GM12878 (cell line): Measurements from ENCODE around the gene EIF2B5. TPM values are rescaled to one million over a fixed set of nuclear protein-coding genes. Genes with fewer than 3 reads are reported as not detected.

ENCODE experiments used
- ATAC-seq: fragments of 200-7000 bp; cut with Tn5 transposase; 3 replicates; pipeline ENCODE4 v1.9.1; 2020; ENCODE audit warnings: mild to moderate bottlenecking, moderate library complexity
- BruUV-seq: library from RNA; stranded (reverse); fragments of 400-500 nt; replicated peaks from 2 replicates; lab custom pipeline; 2021; lab: Mats Ljungman, UMichigan
- CTCF ChIA-PET: fragments of 300-600 bp; sonication (Branson Sonifier 250); formaldehyde crosslinking; extraction: SDS; loops from one replicate; lab custom pipeline; 2021; ENCODE audit warnings: inconsistent platforms; lab: Yijun Ruan, JAX
- POLR2A ChIA-PET: fragments of 350-600 bp; formaldehyde crosslinking; extraction: SDS; loops from one replicate; lab custom pipeline; 2021; ENCODE audit warnings: inconsistent platforms; lab: Charles Lee
- RAD21 ChIA-PET: fragments of 300-600 bp; sonication (Branson Sonifier 250); formaldehyde crosslinking; loops from one replicate; lab custom pipeline; 2023; ENCODE audit warnings: antibody characterized with exemption; ENCODE audit not compliant: unreplicated experiment; lab: Charles Lee
- SMC1A ChIA-PET: fragments of 300-600 bp; sonication (Branson Sonifier 250); formaldehyde crosslinking; loops from one replicate; lab custom pipeline; 2023; ENCODE audit not compliant: unreplicated experiment, uncharacterized antibody; lab: Charles Lee
- DNase-seq: peaks from one replicate; pipeline ENCODE4 v3.0.0-alpha.2; 2011; ENCODE audit warnings: low read depth, low spot score
- FAIRE-seq: peaks from 3 replicates; lab custom pipeline; 2011; peaks lifted over from hg19 to GRCh38; lab: Jason Lieb, UNC
- H2AFZ ChIP-seq: 2 replicates; pipeline ENCODE4 v1.6.0; 2011; ENCODE audit warnings: low read depth, low read length, control low read depth; ENCODE audit not compliant: control insufficient read depth
- H3K27ac ChIP-seq: 2 replicates; pipeline ENCODE4 v1.5.1; 2011; ENCODE audit warnings: control low read depth; ENCODE audit not compliant: control insufficient read depth, insufficient read depth
- H3K27me3 ChIP-seq, 2 experiments: replicated peaks in 1 of 2; 2 replicates each; pipeline versions ENCODE4 v1.6.0 to v1.6.1; 2011; ENCODE audit warnings: low read length in 1 of 2; ENCODE audit not compliant: control insufficient read depth in 2 of 2, insufficient read depth in 2 of 2
- H3K36me3 ChIP-seq, 2 experiments: 2 replicates each; pipeline ENCODE4 v1.5.1; 2011; ENCODE audit warnings: low read length in 1 of 2; ENCODE audit not compliant: control insufficient read depth in 2 of 2, insufficient read depth in 2 of 2
- H3K4me1 ChIP-seq: 2 replicates; pipeline ENCODE4 v1.6.1; 2011; ENCODE audit warnings: mild to moderate bottlenecking, low read length, moderate library complexity, mixed read lengths; ENCODE audit not compliant: control insufficient read depth, insufficient read depth
- H3K4me2 ChIP-seq: 2 replicates; pipeline ENCODE4 v1.6.0; 2011; ENCODE audit warnings: control low read depth; ENCODE audit not compliant: control insufficient read depth, insufficient read depth
- H3K4me3 ChIP-seq: fragments of 200-600 bp; sonication (generic); 2 replicates; pipeline ENCODE4 v1.5.1; 2016
- H3K79me2 ChIP-seq: 2 replicates; pipeline ENCODE4 v1.6.0; 2011; ENCODE audit warnings: low read length; ENCODE audit not compliant: control insufficient read depth, insufficient read depth
- H3K9ac ChIP-seq: 2 replicates; pipeline ENCODE4 v1.8.0; 2011; ENCODE audit warnings: low read length, control low read depth, mixed read lengths; ENCODE audit not compliant: control insufficient read depth, insufficient read depth
- H3K9me3 ChIP-seq: replicated peaks from 3 replicates; pipeline ENCODE4 v1.5.1; 2011; ENCODE audit warnings: mild to moderate bottlenecking, low read length; ENCODE audit not compliant: control insufficient read depth, insufficient read depth
- H4K20me1 ChIP-seq: 2 replicates; pipeline ENCODE4 v1.6.0; 2011; ENCODE audit not compliant: control insufficient read depth, insufficient read depth
- BRCA1 ChIP-seq: IDR thresholded peaks from 2 replicates; pipeline ENCODE4 v1.6.1; 2011; ENCODE audit warnings: low read depth, low read length, improper control_type of control experiment
- CBX5 ChIP-seq: sonication (generic); IDR thresholded peaks from 2 replicates; pipeline ENCODE4 v1.6.1; 2016; ENCODE audit warnings: low read depth, moderate library complexity, mild to moderate bottlenecking, inconsistent platforms
- DPF2 ChIP-seq: fragments of 450-650 bp; IDR thresholded peaks from 2 replicates; pipeline ENCODE4 v1.6.1; 2017; ENCODE audit warnings: mild to moderate bottlenecking
- MEF2A ChIP-seq: IDR thresholded peaks from 2 replicates; pipeline ENCODE4 v1.6.1; 2011; ENCODE audit warnings: low read depth, mild to moderate bottlenecking, low read length, moderate library complexity; ENCODE audit not compliant: insufficient read depth
- POU2F2 ChIP-seq: IDR thresholded peaks from 3 replicates; pipeline ENCODE4 v1.6.1; 2011; ENCODE audit warnings: low read depth, mild to moderate bottlenecking, low read length, borderline replicate concordance
- RBBP5 ChIP-seq: fragments of 200-600 bp; sonication (generic); conservative IDR thresholded peaks from 2 replicates; pipeline ENCODE4 v1.6.1; 2016
- SMC3 ChIP-seq: IDR thresholded peaks from 2 replicates; pipeline ENCODE4 v1.6.1; 2011; ENCODE audit warnings: low read length, improper control_type of control experiment, borderline replicate concordance
- SREBF2 ChIP-seq: IDR thresholded peaks from 2 replicates; pipeline ENCODE4 v1.6.1; 2012; ENCODE audit warnings: mild to moderate bottlenecking, low read length
- WGBS: methylation state at CpG from one replicate; pipeline ENCODE4 v1.1.6; 2016; ENCODE audit warnings: low lambda C conversion rate; ENCODE audit not compliant: insufficient replicate concordance, insufficient coverage; ENCODE audit errors: missing lambda C conversion rate; 5-methylcytosine and 5-hydroxymethylcytosine counted together
- in situ Hi-C: fragments of 300-500 bp; cut with MboI; formaldehyde crosslinking; loops from 9 replicates; pipeline ENCODE4 v1.14.3; 2018; ENCODE audit warnings: mixed read lengths
- intact Hi-C: fragments of 100-400 bp; cut with micrococcal nuclease; formaldehyde crosslinking; loops from one replicate; pipeline ENCODE4 v1.14.2; 2022; ENCODE audit not compliant: unreplicated experiment
- polyA plus RNA-seq, 11 experiments: library from polyadenylated mRNA; depleted of rRNA in 4 of 11; unstranded in 6 of 11; stranded (reverse) in 5 of 11; fragments of >200 nt; fragmentation: Nextera tagmentation in 4 of 11; fragmentation: Illumina TruSeq in 1 of 11; extraction: Ambion mirVana in 4 of 11; extraction: Trizol in 1 of 11; gene quantifications; 1 replicate in 1 of 11; 2 replicates in 10 of 11; pipeline versions ENCODE4 v1.2.1 to v1.2.3, GENCODE V29; 2011 to 2016; ENCODE audit warnings: inconsistent platforms in 2 of 11, missing spikeins in 2 of 11, low read depth in 1 of 11
- total RNA-seq, 4 experiments: library from RNA; depleted of rRNA in 3 of 4; stranded (reverse); fragments of >200 nt in 3 of 4; fragmentation: Illumina TruSeq in 1 of 4; extraction: Trizol in 1 of 4; gene quantifications; 2 replicates each; pipeline versions ENCODE4 v1.2.1 to v1.2.3, GENCODE V29; 2013 to 2021
- TF ChIP-seq, protein P1 (sequence below): fragments of 450-650 bp; formaldehyde crosslinking; IDR thresholded peaks from 2 replicates; pipeline ENCODE4 v1.4.0; 2020; ENCODE audit warnings: mild to moderate bottlenecking, moderate library complexity
- TF ChIP-seq, protein P2 (sequence below): IDR thresholded peaks from 2 replicates; pipeline ENCODE4 v1.6.1; 2011; ENCODE audit warnings: mild to moderate bottlenecking, low read depth, low read length, moderate library complexity; ENCODE audit not compliant: insufficient replicate concordance

The EIF2B5 gene
- total and polyA plus RNA-seq, 10 of the 15 experiments (the other 5 are each of a cell fraction or from before 2014, with no cell fraction given), result 13.7 to 82.7 (median 52.2) TPM

DNA sequence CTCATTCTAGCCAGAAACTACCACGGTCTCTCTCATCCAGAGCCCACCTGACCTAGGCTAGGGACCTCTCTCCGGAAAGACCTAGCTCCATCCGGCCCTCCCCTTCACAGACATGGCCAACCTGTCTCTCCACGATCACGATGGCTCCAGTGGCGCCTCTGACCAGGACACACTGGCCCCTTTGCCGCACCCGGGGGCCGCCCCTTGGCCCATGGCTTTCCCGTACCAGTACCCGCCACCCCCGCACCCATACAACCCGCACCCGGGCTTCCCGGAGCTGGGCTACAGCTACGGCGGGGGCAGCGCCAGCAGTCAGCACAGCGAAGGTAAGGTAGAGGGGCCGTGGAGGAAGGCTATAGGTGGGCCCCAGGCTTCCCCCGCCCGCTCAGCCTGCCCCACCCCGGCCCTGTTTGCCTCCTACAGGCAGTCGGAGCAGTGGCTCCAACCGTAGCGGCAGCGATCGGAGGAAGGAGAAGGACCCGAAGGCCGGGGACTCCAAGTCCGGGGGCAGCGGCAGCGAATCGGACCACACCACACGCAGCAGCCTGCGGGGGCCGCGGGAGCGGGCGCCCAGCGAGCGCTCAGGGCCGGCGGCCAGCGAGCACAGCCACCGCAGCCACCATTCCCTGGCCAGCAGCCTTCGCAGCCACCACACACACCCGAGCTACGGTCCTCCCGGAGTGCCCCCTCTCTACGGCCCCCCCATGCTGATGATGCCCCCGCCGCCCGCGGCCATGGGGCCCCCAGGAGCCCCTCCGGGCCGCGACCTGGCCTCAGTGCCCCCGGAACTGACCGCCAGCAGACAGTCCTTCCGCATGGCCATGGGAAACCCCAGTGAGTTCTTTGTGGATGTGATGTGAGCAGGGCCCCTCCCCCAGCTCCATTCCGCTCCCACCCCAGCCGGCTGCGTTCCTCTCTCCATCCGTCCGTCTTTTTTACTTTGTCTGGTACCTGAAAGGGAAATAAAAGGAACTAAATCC is 35.0 kb downstream of the EIF2B5 start:
- no peaks in the 10 kb centered on the region for H3K9me3 ChIP-seq
- ChIA-PET CTCF (no interaction called here), SMC1A (no interaction called here), RAD21 (no interaction called here), POLR2A (no interaction called here)
- intact Hi-C loops, result no loop called here
- no peaks in the 10 kb centered on the region for H3K27me3 ChIP-seq
- H3K9ac ChIP-seq, result no peak overlapping the region
- H3K4me3 ChIP-seq, result no peak overlapping the region
- no peak overlapping the region for H2AFZ ChIP-seq
- ATAC-seq, result no peak
- H3K79me2 ChIP-seq, result peaks cover 6% of the 10 kb centered on the region
- H3K36me3 ChIP-seq, result peaks cover 3 to 15% of the 10 kb centered on the region in 2 experiments; a peak in 3 of 4 replicates
- no peak for TF ChIP-seq DPF2
- TF ChIP-seq SREBF2, result no peak
- FAIRE-seq, result no peak
- H3K4me1 ChIP-seq, result no peaks in the 10 kb centered on the region; the same call in 1 of the 2 replicates
- H3K4me2 ChIP-seq, result no peak overlapping the region
- no peaks in the 10 kb centered on the region for H4K20me1 ChIP-seq
- no peak overlapping the region for H3K27ac ChIP-seq
- DNase-seq, result no peak
- BruUV-seq, result no TSS peak
- WGBS, result 97% methylated on average over 46 of the region's 66 CpGs
- in situ Hi-C loops, result no loop called here

DNA sequence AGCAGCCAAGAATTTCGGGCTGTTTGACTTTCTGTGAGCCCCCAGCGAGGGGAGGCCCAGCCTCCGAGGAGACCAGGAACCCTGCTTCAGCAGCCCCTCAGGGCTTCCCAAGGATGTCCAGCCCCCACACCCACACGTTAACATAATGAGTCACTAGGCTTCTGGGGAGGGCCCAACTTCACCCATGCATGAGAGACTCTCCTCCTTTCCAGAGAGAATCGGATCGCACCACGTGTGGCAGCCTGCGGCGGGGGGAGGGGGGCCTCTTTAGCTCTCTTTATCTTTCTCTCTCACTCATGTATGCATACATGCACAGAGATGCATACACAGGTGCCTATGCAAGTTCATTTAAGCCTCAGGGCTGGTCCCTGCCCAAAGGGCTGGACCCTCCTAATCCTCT is 36.4 kb downstream of the EIF2B5 start:
- 30% methylated on average over 9 of the region's 9 CpGs for WGBS
- RAD21 ChIA-PET, result interaction anchor here (0.7 kb wide), 1 partner anchor 27 kb away, joined by 3 read pairs; no protein-coding TSS in a partner anchor
- Histone ChIP-seq H3K27me3 (no peaks in the 10 kb centered on the region), H2AFZ (no peak overlapping the region), H3K9me3 (no peaks in the 10 kb centered on the region), H4K20me1 (no peaks in the 10 kb centered on the region), H3K36me3 (peaks cover 0 to 8% of the 10 kb centered on the region in 2 experiments; a peak in 2 of 4 replicates), H3K4me2 (no peak overlapping the region), H3K4me3 (no peak overlapping the region), H3K9ac (no peak overlapping the region), H3K27ac (no peak overlapping the region), H3K4me1 (peaks cover 4% of the 10 kb centered on the region), H3K79me2 (peaks cover 19% of the 10 kb centered on the region)
- intact Hi-C loops (no loop called here), in situ Hi-C loops (no loop called here)
- CTCF ChIA-PET, result no interaction called here
- POLR2A ChIA-PET, result interaction anchor here (2.8 kb wide), 1 partner anchor 11 kb away, joined by 16 read pairs; no protein-coding TSS in a partner anchor
- no TSS peak for BruUV-seq
- SMC1A ChIA-PET, result no interaction called here
- ATAC-seq (no peak), DNase-seq (no peak), FAIRE-seq (no peak)
- TF ChIP-seq, protein P1, sequence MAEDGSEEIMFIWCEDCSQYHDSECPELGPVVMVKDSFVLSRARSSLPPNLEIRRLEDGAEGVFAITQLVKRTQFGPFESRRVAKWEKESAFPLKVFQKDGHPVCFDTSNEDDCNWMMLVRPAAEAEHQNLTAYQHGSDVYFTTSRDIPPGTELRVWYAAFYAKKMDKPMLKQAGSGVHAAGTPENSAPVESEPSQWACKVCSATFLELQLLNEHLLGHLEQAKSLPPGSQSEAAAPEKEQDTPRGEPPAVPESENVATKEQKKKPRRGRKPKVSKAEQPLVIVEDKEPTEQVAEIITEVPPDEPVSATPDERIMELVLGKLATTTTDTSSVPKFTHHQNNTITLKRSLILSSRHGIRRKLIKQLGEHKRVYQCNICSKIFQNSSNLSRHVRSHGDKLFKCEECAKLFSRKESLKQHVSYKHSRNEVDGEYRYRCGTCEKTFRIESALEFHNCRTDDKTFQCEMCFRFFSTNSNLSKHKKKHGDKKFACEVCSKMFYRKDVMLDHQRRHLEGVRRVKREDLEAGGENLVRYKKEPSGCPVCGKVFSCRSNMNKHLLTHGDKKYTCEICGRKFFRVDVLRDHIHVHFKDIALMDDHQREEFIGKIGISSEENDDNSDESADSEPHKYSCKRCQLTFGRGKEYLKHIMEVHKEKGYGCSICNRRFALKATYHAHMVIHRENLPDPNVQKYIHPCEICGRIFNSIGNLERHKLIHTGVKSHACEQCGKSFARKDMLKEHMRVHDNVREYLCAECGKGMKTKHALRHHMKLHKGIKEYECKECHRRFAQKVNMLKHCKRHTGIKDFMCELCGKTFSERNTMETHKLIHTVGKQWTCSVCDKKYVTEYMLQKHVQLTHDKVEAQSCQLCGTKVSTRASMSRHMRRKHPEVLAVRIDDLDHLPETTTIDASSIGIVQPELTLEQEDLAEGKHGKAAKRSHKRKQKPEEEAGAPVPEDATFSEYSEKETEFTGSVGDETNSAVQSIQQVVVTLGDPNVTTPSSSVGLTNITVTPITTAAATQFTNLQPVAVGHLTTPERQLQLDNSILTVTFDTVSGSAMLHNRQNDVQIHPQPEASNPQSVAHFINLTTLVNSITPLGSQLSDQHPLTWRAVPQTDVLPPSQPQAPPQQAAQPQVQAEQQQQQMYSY (CRISPR knock-in tag), result no peak
- TF ChIP-seq, protein P2, sequence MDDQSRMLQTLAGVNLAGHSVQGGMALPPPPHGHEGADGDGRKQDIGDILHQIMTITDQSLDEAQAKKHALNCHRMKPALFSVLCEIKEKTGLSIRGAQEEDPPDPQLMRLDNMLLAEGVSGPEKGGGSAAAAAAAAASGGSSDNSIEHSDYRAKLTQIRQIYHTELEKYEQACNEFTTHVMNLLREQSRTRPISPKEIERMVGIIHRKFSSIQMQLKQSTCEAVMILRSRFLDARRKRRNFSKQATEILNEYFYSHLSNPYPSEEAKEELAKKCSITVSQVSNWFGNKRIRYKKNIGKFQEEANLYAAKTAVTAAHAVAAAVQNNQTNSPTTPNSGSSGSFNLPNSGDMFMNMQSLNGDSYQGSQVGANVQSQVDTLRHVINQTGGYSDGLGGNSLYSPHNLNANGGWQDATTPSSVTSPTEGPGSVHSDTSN, result no peak
- no peak for TF ChIP-seq BRCA1
- TF ChIP-seq CBX5, result no peak
- no peak for TF ChIP-seq SMC3
- TF ChIP-seq RBBP5, result no peak
- no peak for TF ChIP-seq POU2F2
- no peak for TF ChIP-seq MEF2A
